Effector memory CD8-positive, alpha-beta T cell (primary cell): ENCODE data around the gene CAMTA1.
"Not testable (repeated sequence)": the region's sequence is repeated elsewhere in the genome, so short reads cannot be mapped to it uniquely, and the experiment has no call there.

Experiments used
- ATAC-seq: fragments of 150-1000 bp; cut with Tn5 transposase; replicated peaks from 2 replicates; pipeline ENCODE4 v1.10.0; 2021; ENCODE audit warnings: mild to moderate bottlenecking, moderate library complexity
- DNase-seq, 3 experiments: peaks; one replicate each; pipeline ENCODE4 v3.0.0; 2021
- H3K27ac Mint-ChIP-seq, 2 donors: one replicate each; pipeline ENCODE4 v1.8.0; 2022; ENCODE audit warnings: mild to moderate bottlenecking in 2 of 2, mixed read lengths in 2 of 2, moderate library complexity in 2 of 2
- H3K27me3 Mint-ChIP-seq, 2 donors: one replicate each; pipeline ENCODE4 v1.8.0; 2022; ENCODE audit warnings: mixed read lengths in 2 of 2
- H3K36me3 Mint-ChIP-seq: one replicate; pipeline ENCODE4 v1.8.0; 2022; ENCODE audit warnings: mild to moderate bottlenecking, moderate library complexity, mixed read lengths; ENCODE audit not compliant: insufficient read depth
- H3K4me1 Mint-ChIP-seq, 2 donors: one replicate each; pipeline ENCODE4 v1.8.0; 2022; ENCODE audit warnings: low read depth in 2 of 2, mixed read lengths in 2 of 2
- H3K4me3 Mint-ChIP-seq, 2 donors: one replicate each; pipeline ENCODE4 v1.8.0; 2022; ENCODE audit warnings: mild to moderate bottlenecking in 2 of 2, mixed read lengths in 2 of 2, moderate library complexity in 2 of 2
- H3K9me3 Mint-ChIP-seq, 2 donors: one replicate each; pipeline ENCODE4 v1.8.0; 2022; ENCODE audit warnings: mixed read lengths in 2 of 2

CAMTA1 gene

GRCh38 chr1:7373876-7374562, 588.8 kb downstream of the CAMTA1 start:
- H3K4me3 Mint-ChIP-seq = no peak overlapping the region
- peaks cover 12 to 53% of the 10 kb centered on the region in 2 donors for H3K27me3 Mint-ChIP-seq
- DNase-seq = no peak
- no peaks in the 10 kb centered on the region for H3K36me3 Mint-ChIP-seq
- no peaks in the 10 kb centered on the region for H3K9me3 Mint-ChIP-seq
- H3K4me1 Mint-ChIP-seq = no peaks in the 10 kb centered on the region
- no peak overlapping the region for H3K27ac Mint-ChIP-seq
- ATAC-seq = no peak

- Mint-ChIP-seq H3K4me3 (no peak overlapping the region), H3K36me3 (no peaks in the 10 kb centered on the region), H3K27me3 (peaks cover 12 to 59% of the 10 kb centered on the region in 2 donors), H3K4me1 (no peaks in the 10 kb centered on the region), H3K27ac (no peak overlapping the region), H3K9me3 (no peaks in the 10 kb centered on the region)
- ATAC-seq (no peak), DNase-seq (no peak)
Measured at GRCh38 chr1:7374563-7375160, 589.4 kb downstream of the CAMTA1 start.

GRCh38 chr1:7375329-7375728, 590.1 kb downstream of the CAMTA1 start:
- Mint-ChIP-seq H3K9me3 (no peaks in the 10 kb centered on the region), H3K27me3 (peaks cover 12 to 64% of the 10 kb centered on the region in 2 donors), H3K4me3 (no peak overlapping the region), H3K36me3 (no peaks in the 10 kb centered on the region), H3K4me1 (no peaks in the 10 kb centered on the region), H3K27ac (no peak overlapping the region)
- ATAC-seq (no peak), DNase-seq (no peak)

GRCh38 chr1:7375781-7376660, 590.8 kb downstream of the CAMTA1 start:
- H3K27ac Mint-ChIP-seq = no peak overlapping the region
- H3K27me3 Mint-ChIP-seq = peaks cover 12 to 64% of the 10 kb centered on the region in 2 donors
- H3K36me3 Mint-ChIP-seq = no peaks in the 10 kb centered on the region
- ATAC-seq = no peak
- no peak overlapping the region for H3K4me3 Mint-ChIP-seq
- H3K9me3 Mint-ChIP-seq = no peaks in the 10 kb centered on the region
- no peak for DNase-seq
- no peaks in the 10 kb centered on the region for H3K4me1 Mint-ChIP-seq

- no peak for ATAC-seq
- Mint-ChIP-seq H3K4me1 (no peaks in the 10 kb centered on the region), H3K4me3 (no peak overlapping the region), H3K36me3 (no peaks in the 10 kb centered on the region), H3K27ac (no peak overlapping the region), H3K27me3 (peaks cover 12 to 64% of the 10 kb centered on the region in 2 donors), H3K9me3 (no peaks in the 10 kb centered on the region)
- DNase-seq = no peak
Measured at GRCh38 chr1:7376676-7377075, 591.4 kb downstream of the CAMTA1 start.

GRCh38 chr1:7378346-7379130, 593.3 kb downstream of the CAMTA1 start:
- Mint-ChIP-seq H3K4me3 (no peak overlapping the region), H3K9me3 (no peaks in the 10 kb centered on the region), H3K27ac (no peak overlapping the region), H3K36me3 (no peaks in the 10 kb centered on the region), H3K27me3 (peaks cover 15 to 64% of the 10 kb centered on the region in 2 donors), H3K4me1 (no peaks in the 10 kb centered on the region)
- DNase-seq (no peak), ATAC-seq (no peak)

- Mint-ChIP-seq H3K27ac (no peak overlapping the region), H3K9me3 (no peaks in the 10 kb centered on the region), H3K36me3 (no peaks in the 10 kb centered on the region), H3K4me1 (no peaks in the 10 kb centered on the region), H3K27me3 (peaks cover 15 to 62% of the 10 kb centered on the region in 2 donors), H3K4me3 (no peak overlapping the region)
- no peak for ATAC-seq
- DNase-seq = no peak
Measured at GRCh38 chr1:7379441-7379971, 594.3 kb downstream of the CAMTA1 start.

- not testable (repeated sequence) for H3K27ac Mint-ChIP-seq, H3K9me3 Mint-ChIP-seq, H3K4me1 Mint-ChIP-seq, H3K4me3 Mint-ChIP-seq, H3K36me3 Mint-ChIP-seq, DNase-seq, ATAC-seq
- peaks cover 15 to 56% of the 10 kb centered on the region in 2 donors for H3K27me3 Mint-ChIP-seq
Measured at GRCh38 chr1:7380068-7380467, 594.8 kb downstream of the CAMTA1 start.

GRCh38 chr1:7380712-7381111, 595.5 kb downstream of the CAMTA1 start:
- H3K4me1 Mint-ChIP-seq = no peaks in the 10 kb centered on the region

GRCh38 chr1:7381729-7382128, 596.5 kb downstream of the CAMTA1 start:
- H3K27ac Mint-ChIP-seq, H3K36me3 Mint-ChIP-seq, ATAC-seq, DNase-seq, H3K9me3 Mint-ChIP-seq, H3K4me3 Mint-ChIP-seq, H3K4me1 Mint-ChIP-seq: not testable (repeated sequence)
- H3K27me3 Mint-ChIP-seq = peaks cover 9 to 47% of the 10 kb centered on the region in 2 donors

More at GRCh38 chr1:7380712-7381111, 595.5 kb downstream of the CAMTA1 start:
- Mint-ChIP-seq H3K27me3 (peaks cover 15 to 50% of the 10 kb centered on the region in 2 donors), H3K9me3 (no peaks in the 10 kb centered on the region), H3K4me3 (no peak overlapping the region), H3K27ac (no peak overlapping the region), H3K36me3 (no peaks in the 10 kb centered on the region)
- no peak for DNase-seq
- no peak for ATAC-seq

- Mint-ChIP-seq H3K9me3 (no peaks in the 10 kb centered on the region), H3K27me3 (peaks cover 9 to 44% of the 10 kb centered on the region in 2 donors), H3K4me1 (no peaks in the 10 kb centered on the region), H3K36me3 (no peaks in the 10 kb centered on the region), H3K4me3 (no peak overlapping the region), H3K27ac (no peak overlapping the region)
- ATAC-seq (no peak), DNase-seq (no peak)
Measured at GRCh38 chr1:7382971-7383370, 597.7 kb downstream of the CAMTA1 start.

- no peak overlapping the region for H3K27ac Mint-ChIP-seq
- no peaks in the 10 kb centered on the region for H3K4me1 Mint-ChIP-seq
Measured at GRCh38 chr1:7383671-7384520, 598.6 kb downstream of the CAMTA1 start.

More at GRCh38 chr1:7383671-7384520, 598.6 kb downstream of the CAMTA1 start:
- Mint-ChIP-seq H3K27me3 (peaks cover 9 to 35% of the 10 kb centered on the region in 2 donors), H3K36me3 (no peaks in the 10 kb centered on the region), H3K9me3 (no peaks in the 10 kb centered on the region), H3K4me3 (no peak overlapping the region)
- DNase-seq (no peak), ATAC-seq (no peak)
